Common myeloid progenitor, CD34-positive (primary cell): ENCODE results near the gene PTPA.

ENCODE experiments used
- CTCF ChIA-PET: fragments of 350-600 bp; sonication (Branson Sonifier 250); formaldehyde crosslinking; loops from one replicate; lab custom pipeline; 2021; ENCODE audit warnings: antibody characterized with exemption; lab: Charles Lee
- POLR2A ChIA-PET: fragments of 350-600 bp; sonication (Branson Sonifier 250); formaldehyde crosslinking; loops from one replicate; lab custom pipeline; 2021; ENCODE audit warnings: antibody characterized with exemption; lab: Charles Lee
- DNase-seq, 3 donors: peaks; one replicate each; pipeline versions ENCODE4 v3.0.0 to v3.0.0-alpha.2; 2013
- H3K27ac ChIP-seq, 2 experiments: 1 replicate in 1 of 2; 2 replicates in 1 of 2; pipeline ENCODE4 v1.7.0; 2013; ENCODE audit warnings: inconsistent platforms in 2 of 2, low read length in 2 of 2, mild to moderate bottlenecking in 2 of 2, low read depth in 1 of 2, moderate library complexity in 1 of 2; ENCODE audit not compliant: severe bottlenecking in 2 of 2, insufficient read depth in 1 of 2, poor library complexity in 1 of 2
- H3K27me3 ChIP-seq, 5 experiments: replicated peaks in 2 of 5; 1 replicate in 3 of 5; 2 replicates in 2 of 5; pipeline versions ENCODE4 v1.6.1 to v1.7.0; 2013; ENCODE audit warnings: low read length in 4 of 5, mild to moderate bottlenecking in 2 of 5, moderate library complexity in 2 of 5, inconsistent platforms in 1 of 5; ENCODE audit not compliant: insufficient read depth in 5 of 5, control insufficient read depth in 4 of 5
- H3K36me3 ChIP-seq, 4 experiments: 1 replicate in 2 of 4; 2 replicates in 2 of 4; pipeline versions ENCODE4 v1.6.1 to v1.7.0; 2013; ENCODE audit warnings: low read length in 3 of 4, control low read depth in 1 of 4, mild to moderate bottlenecking in 1 of 4; ENCODE audit not compliant: control insufficient read depth in 4 of 4, insufficient read depth in 4 of 4
- H3K4me1 ChIP-seq, 4 experiments: 1 replicate in 3 of 4; 2 replicates in 1 of 4; pipeline versions ENCODE4 v1.6.1 to v1.7.1; 2013; ENCODE audit warnings: low read length in 3 of 4, mild to moderate bottlenecking in 3 of 4, control low read depth in 1 of 4, inconsistent platforms in 1 of 4, moderate library complexity in 1 of 4; ENCODE audit not compliant: control insufficient read depth in 4 of 4, insufficient read depth in 4 of 4; ENCODE audit errors: control extremely low read depth in 1 of 4
- H3K4me3 ChIP-seq, 7 experiments: 1 replicate in 4 of 7; 2 replicates in 3 of 7; pipeline versions ENCODE4 v1.5.1 to v1.7.0; 2013; ENCODE audit warnings: mild to moderate bottlenecking in 7 of 7, low read length in 6 of 7, moderate library complexity in 6 of 7, inconsistent platforms in 2 of 7, low read depth in 2 of 7, control low read depth in 1 of 7; ENCODE audit not compliant: insufficient read depth in 4 of 7, control insufficient read depth in 1 of 7; ENCODE audit errors: extremely low read depth in 1 of 7
- H3K9me3 ChIP-seq, 5 experiments: 1 replicate in 4 of 5; 2 replicates in 1 of 5; pipeline versions ENCODE4 v1.6.1 to v1.7.1; 2013; ENCODE audit warnings: low read length in 4 of 5, mild to moderate bottlenecking in 2 of 5, inconsistent platforms in 1 of 5, low read depth in 1 of 5, moderate library complexity in 1 of 5; ENCODE audit not compliant: control insufficient read depth in 4 of 5, insufficient read depth in 2 of 5; ENCODE audit errors: control extremely low read depth in 1 of 5
- WGBS: methylation state at CpG from one replicate; pipeline ENCODE4 v1.1.5; 2013; ENCODE audit not compliant: insufficient coverage; 5-methylcytosine and 5-hydroxymethylcytosine counted together

Gene PTPA

DNA sequence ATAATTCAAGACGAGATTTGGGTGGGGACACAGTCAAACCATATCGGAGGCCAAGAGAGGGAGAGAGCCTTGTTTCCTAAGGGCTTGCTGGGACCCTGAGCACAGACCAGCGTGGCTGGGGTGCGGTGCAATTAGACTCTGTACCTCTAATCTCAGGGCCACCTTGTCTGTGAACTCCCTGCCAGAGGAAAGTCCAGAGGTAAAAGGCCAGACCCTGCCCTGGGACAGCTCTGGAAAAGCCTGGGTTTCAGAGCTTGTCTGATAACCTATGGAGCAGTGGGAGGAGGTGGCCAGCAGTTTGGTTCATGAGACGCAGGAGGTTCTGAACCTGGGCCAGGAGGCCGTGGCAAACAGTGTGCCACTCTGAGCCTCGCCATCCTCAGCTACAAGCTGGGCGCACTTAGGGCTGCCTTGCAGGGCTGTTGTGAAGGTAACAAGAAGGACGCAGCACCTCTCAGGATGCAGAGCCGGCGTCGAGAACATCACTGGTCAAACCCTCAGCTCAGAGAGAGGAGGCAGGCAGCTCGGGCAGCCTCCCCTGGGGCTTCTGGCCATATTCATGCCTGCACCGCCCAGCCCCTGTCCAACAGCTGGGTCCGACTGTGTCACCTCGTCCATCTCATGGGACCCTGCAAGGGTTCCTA lies 35.1 kb upstream of the PTPA start:
- Histone ChIP-seq H3K4me3 (no peak overlapping the region), H3K27me3 (no peaks in the 10 kb centered on the region), H3K36me3 (peaks cover 0 to 5% (median under 1%) of the 10 kb centered on the region in 4 experiments), H3K27ac (no peak overlapping the region), H3K9me3 (no peaks in the 10 kb centered on the region), H3K4me1 (peaks cover 0 to 23% (median 22%) of the 10 kb centered on the region in 4 experiments)
- POLR2A ChIA-PET: no interaction called here
- DNase-seq: no peak
- CTCF ChIA-PET: no interaction called here
- 97% methylated on average over 16 of the region's 16 CpGs for WGBS

- WGBS: 96% methylated on average over 9 of the region's 11 CpGs
- Histone ChIP-seq H3K4me3 (no peak overlapping the region), H3K27me3 (no peaks in the 10 kb centered on the region), H3K36me3 (no peaks in the 10 kb centered on the region), H3K4me1 (peaks cover 0 to 22% (median 20%) of the 10 kb centered on the region in 4 experiments), H3K27ac (no peak overlapping the region), H3K9me3 (no peaks in the 10 kb centered on the region)
- ChIA-PET POLR2A (no interaction called here), CTCF (no interaction called here)
- DNase-seq: no peak
Measured at GRCh38 chr9:129076640-129077037, 34.6 kb upstream of the PTPA start.

- POLR2A ChIA-PET: no interaction called here
- H3K27me3 ChIP-seq: no peaks in the 10 kb centered on the region
Measured at GRCh38 chr9:129077236-129077635, 34.0 kb upstream of the PTPA start.

GRCh38 chr9:129078691-129079503 lies 32.3 kb upstream of the PTPA start:
- ChIA-PET POLR2A (no interaction called here), CTCF (interaction anchor here (0.7 kb wide), 1 partner anchor 10 kb away, joined by 3 read pairs; no protein-coding TSS in a partner anchor)
- H3K36me3 ChIP-seq: peaks cover 0 to 4% (median 0%) of the 10 kb centered on the region in 4 experiments
- H3K27me3 ChIP-seq: no peaks in the 10 kb centered on the region
- no peak overlapping the region for H3K4me3 ChIP-seq
- H3K4me1 ChIP-seq: peaks cover 2 to 26% (median 21%) of the 10 kb centered on the region in 4 experiments
- no peaks in the 10 kb centered on the region for H3K9me3 ChIP-seq
- 92% methylated on average over 18 of the region's 18 CpGs for WGBS
- no peak for DNase-seq
- no peak overlapping the region for H3K27ac ChIP-seq

More at GRCh38 chr9:129077236-129077635, 34.0 kb upstream of the PTPA start:
- Histone ChIP-seq H3K4me1 (peaks cover 2 to 22% (median 20%) of the 10 kb centered on the region in 4 experiments), H3K27ac (no peak overlapping the region), H3K9me3 (no peaks in the 10 kb centered on the region), H3K4me3 (no peak overlapping the region), H3K36me3 (no peaks in the 10 kb centered on the region)
- DNase-seq: no peak
- 90% methylated on average over 2 of the region's 10 CpGs for WGBS
- CTCF ChIA-PET: no interaction called here

DNA sequence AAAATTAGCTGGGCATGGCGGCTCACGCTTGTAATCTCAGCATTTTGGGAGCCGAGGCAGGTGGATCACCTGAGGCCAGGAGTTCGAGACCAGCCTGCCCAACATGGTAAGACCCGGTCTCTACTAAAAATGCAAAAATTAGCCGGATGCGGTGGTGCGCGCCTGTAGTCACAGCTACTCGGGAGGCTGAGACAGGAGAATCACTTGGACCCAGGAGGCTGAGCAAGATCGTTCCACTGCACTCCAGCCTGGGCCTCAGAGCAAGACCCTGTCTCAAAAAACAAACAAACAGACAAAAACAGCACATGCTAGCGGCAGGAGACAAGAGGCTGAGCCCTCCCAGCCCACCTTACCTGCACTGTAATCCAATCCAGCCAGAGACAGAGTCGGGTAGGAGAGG lies 31.4 kb upstream of the PTPA start:
- ChIA-PET POLR2A (interaction anchor here (1.2 to 2.2 kb wide), 2 partner anchors 9 to 10 kb away, joined by 3 to 9 read pairs; no protein-coding TSS in a partner anchor), CTCF (interaction anchor here (0.6 kb wide), 1 partner anchor 335 kb away, joined by 3 read pairs; no protein-coding TSS in a partner anchor)
- Histone ChIP-seq H3K36me3 (peaks cover 5 to 10% (median 6%) of the 10 kb centered on the region in 4 experiments), H3K27me3 (no peaks in the 10 kb centered on the region), H3K9me3 (no peaks in the 10 kb centered on the region), H3K4me3 (peak overlapping the region in 6 of 7 experiments; percentile 70 to 94 (median 84)), H3K4me1 (peaks cover 2 to 26% (median 21%) of the 10 kb centered on the region in 4 experiments), H3K27ac (peak overlapping the region in 1 of 2 experiments; percentile 69)
- no peak for DNase-seq
- 95% methylated on average over 11 of the region's 13 CpGs for WGBS

- Histone ChIP-seq H3K27me3 (no peaks in the 10 kb centered on the region), H3K4me1 (peaks cover 2 to 26% (median 21%) of the 10 kb centered on the region in 4 experiments), H3K36me3 (peaks cover 6 to 13% (median 9%) of the 10 kb centered on the region in 4 experiments), H3K9me3 (no peaks in the 10 kb centered on the region), H3K27ac (peak overlapping the region in 1 of 2 experiments; percentile 69), H3K4me3 (peak overlapping the region; percentile 62 to 94 (median 83))
- 8% methylated on average over 10 of the region's 12 CpGs for WGBS
- POLR2A ChIA-PET: interaction anchor here (0.7 to 2.2 kb wide), 3 partner anchors 10 to 23 kb away, joined by 3 to 9 read pairs (median 3); no protein-coding TSS in a partner anchor
- DNase-seq: no peak
- CTCF ChIA-PET: interaction anchor here (0.6 to 1.6 kb wide), 2 partner anchors 11 to 335 kb away, joined by 3 to 8 read pairs; no protein-coding TSS in a partner anchor
Measured at GRCh38 chr9:129080298-129080600, 31.0 kb upstream of the PTPA start.
